ENCODE results near the gene GALNT16.

- TF ChIP-seq CTCF (IDR thresholded peaks at IDR 0.05), result peak; percentile 0 to 79
- no peak for TF ChIP-seq POLR2AphosphoS5 (IDR thresholded peaks at IDR 0.05)
Observed at GRCh38 chr14:69260861-69261564, 1.1 kb downstream of the GALNT16 start.

Data from suprapubic skin (tissue), 3 donors.